ENCODE data around the gene PARS2. TPM values are rescaled to one million over a fixed set of nuclear protein-coding genes. Genes with fewer than 3 reads are reported as not detected.

The PARS2 gene
- total and polyA plus RNA-seq, 10 donors, result 0.96 to 3.8 (median 3.1) TPM

DNA sequence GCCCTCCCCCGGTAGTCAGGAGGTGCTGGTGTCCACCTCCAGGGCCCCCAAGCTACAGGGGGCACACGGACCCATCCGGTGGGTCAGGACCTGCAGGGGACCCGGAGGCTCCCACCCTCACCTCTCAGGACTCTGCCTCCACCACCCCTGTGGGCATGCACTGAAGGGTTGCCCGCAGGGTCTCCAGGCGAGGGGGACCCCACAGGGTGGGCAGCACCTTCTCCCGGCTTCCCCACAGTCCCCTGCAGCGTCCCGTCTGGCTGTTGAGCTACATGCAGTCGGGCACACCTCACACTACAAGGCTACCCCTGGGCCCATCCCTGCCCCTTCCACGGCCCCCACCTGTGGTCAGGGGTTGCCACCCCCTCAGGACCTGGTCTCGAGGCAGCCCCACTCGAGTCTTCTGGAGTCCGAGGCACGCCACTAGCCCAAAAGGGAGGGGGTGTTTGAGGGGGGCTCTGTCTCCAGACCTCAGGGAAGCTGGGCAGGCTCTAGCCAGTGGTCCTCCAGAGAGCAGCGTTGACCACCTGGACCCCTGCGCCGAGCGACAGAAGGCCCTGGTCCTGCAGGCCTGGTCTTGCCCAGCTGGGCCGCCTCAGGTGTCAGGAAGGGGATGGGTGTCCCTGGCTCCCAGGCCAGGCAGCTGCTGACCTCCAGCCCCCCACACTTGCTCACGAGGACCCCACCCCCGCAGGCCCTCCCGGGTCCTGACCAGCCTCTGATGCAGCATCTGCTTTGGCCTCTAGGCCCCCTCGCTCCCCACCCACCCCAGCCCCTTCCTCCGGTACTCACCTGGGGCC is 9.6 kb downstream of the PARS2 start:
- 88 to 94% (median 93%) methylated on average over 18 to 25 of the region's 25 CpGs for WGBS, 5 donors
- no peaks in the 10 kb centered on the region for H3K27me3 ChIP-seq (replicated peaks in 1 of 7)
- H3K36me3 ChIP-seq, result peaks cover 0 to 47% (median 19%) of the 10 kb centered on the region in 6 donors
- DNase-seq, result peak; percentile 69
- H3K27ac ChIP-seq, result no peak overlapping the region
- H3K9me3 ChIP-seq, result no peaks in the 10 kb centered on the region
- H3K4me1 ChIP-seq, result no peaks in the 10 kb centered on the region
- intact Hi-C loops (cut with DNase I; ENCODE audit: low total_unique reads), result no loop called here
- TF ChIP-seq POLR2A (IDR thresholded peaks at IDR 0.05) (no peak), POLR2AphosphoS5 (IDR thresholded peaks at IDR 0.05) (no peak)
- TF ChIP-seq, protein P1, sequence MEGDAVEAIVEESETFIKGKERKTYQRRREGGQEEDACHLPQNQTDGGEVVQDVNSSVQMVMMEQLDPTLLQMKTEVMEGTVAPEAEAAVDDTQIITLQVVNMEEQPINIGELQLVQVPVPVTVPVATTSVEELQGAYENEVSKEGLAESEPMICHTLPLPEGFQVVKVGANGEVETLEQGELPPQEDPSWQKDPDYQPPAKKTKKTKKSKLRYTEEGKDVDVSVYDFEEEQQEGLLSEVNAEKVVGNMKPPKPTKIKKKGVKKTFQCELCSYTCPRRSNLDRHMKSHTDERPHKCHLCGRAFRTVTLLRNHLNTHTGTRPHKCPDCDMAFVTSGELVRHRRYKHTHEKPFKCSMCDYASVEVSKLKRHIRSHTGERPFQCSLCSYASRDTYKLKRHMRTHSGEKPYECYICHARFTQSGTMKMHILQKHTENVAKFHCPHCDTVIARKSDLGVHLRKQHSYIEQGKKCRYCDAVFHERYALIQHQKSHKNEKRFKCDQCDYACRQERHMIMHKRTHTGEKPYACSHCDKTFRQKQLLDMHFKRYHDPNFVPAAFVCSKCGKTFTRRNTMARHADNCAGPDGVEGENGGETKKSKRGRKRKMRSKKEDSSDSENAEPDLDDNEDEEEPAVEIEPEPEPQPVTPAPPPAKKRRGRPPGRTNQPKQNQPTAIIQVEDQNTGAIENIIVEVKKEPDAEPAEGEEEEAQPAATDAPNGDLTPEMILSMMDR (IDR thresholded peaks at IDR 0.05 in 8 of 11, conservative IDR thresholded peaks at IDR 0.05 in 3 of 11), result no peak
- no peak overlapping the region for H3K4me3 ChIP-seq

DNA sequence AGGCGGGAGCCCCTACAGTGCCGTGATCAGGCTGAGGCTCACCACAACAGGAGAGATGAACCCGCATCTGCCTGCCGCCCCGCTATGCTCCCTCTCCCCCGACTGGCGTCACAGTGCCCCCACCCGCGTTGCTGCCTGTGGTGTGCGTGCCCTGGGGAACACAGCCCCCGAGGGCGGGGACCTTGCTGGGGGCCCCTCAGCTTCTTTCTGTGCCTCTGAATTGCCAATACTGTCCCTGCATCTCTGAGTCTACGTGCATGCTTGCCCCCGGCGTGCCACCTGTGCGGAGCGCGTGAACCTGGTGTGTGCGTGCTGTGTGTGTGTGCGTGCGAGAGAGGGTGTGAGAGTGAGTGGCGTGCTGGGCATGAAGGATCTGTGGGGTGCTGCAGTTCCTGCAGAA is 10.3 kb downstream of the PARS2 start:
- intact Hi-C loops (cut with DNase I; ENCODE audit: low total_unique reads), result no loop called here
- DNase-seq, result peak; percentile 60

GRCh38 chr1:54751426-54751825 is 12.9 kb downstream of the PARS2 start:
- H3K27ac ChIP-seq, result no peak overlapping the region
- no peaks in the 10 kb centered on the region for H3K4me1 ChIP-seq
- H3K36me3 ChIP-seq, result peaks cover 0 to 18% (median 0%) of the 10 kb centered on the region in 6 donors
- intact Hi-C loops (cut with DNase I; ENCODE audit: low total_unique reads), result no loop called here
- no peak overlapping the region for H3K4me3 ChIP-seq
- H3K27me3 ChIP-seq (replicated peaks in 1 of 7), result no peaks in the 10 kb centered on the region
- no peaks in the 10 kb centered on the region for H3K9me3 ChIP-seq
- no peak for DNase-seq
- TF ChIP-seq POLR2AphosphoS5 (IDR thresholded peaks at IDR 0.05), result no peak
- TF ChIP-seq, protein P1 (IDR thresholded peaks at IDR 0.05 in 8 of 11, conservative IDR thresholded peaks at IDR 0.05 in 3 of 11), result no peak
- TF ChIP-seq POLR2A (IDR thresholded peaks at IDR 0.05), result no peak
- WGBS, 5 donors, result 71 to 85% (median 77%) methylated on average over 4 of the region's 4 CpGs

More for the DNA sequence above, 10.3 kb downstream of the PARS2 start:
- no peak overlapping the region for H3K4me3 ChIP-seq
- TF ChIP-seq POLR2A (IDR thresholded peaks at IDR 0.05) (no peak), POLR2AphosphoS5 (IDR thresholded peaks at IDR 0.05) (no peak)
- TF ChIP-seq, protein P1 (IDR thresholded peaks at IDR 0.05 in 8 of 11, conservative IDR thresholded peaks at IDR 0.05 in 3 of 11), result no peak
- H3K36me3 ChIP-seq, result peaks cover 0 to 45% (median 19%) of the 10 kb centered on the region in 6 donors
- no peak overlapping the region for H3K27ac ChIP-seq
- no peaks in the 10 kb centered on the region for H3K27me3 ChIP-seq (replicated peaks in 1 of 7)
- H3K9me3 ChIP-seq, result no peaks in the 10 kb centered on the region
- H3K4me1 ChIP-seq, result no peaks in the 10 kb centered on the region
- 92 to 95% (median 94%) methylated on average over 10 to 22 of the region's 22 CpGs for WGBS, 5 donors

- no peaks in the 10 kb centered on the region for H3K9me3 ChIP-seq
- intact Hi-C loops (cut with DNase I; ENCODE audit: low total_unique reads), result no loop called here
- WGBS, 5 donors, result 68 to 86% (median 85%) methylated on average over 6 of the region's 6 CpGs
- H3K4me1 ChIP-seq, result no peaks in the 10 kb centered on the region
- peaks cover 0 to 12% (median 0%) of the 10 kb centered on the region in 6 donors for H3K36me3 ChIP-seq
- no peak overlapping the region for H3K27ac ChIP-seq
- H3K4me3 ChIP-seq, result no peak overlapping the region
- H3K27me3 ChIP-seq (replicated peaks in 1 of 7), result no peaks in the 10 kb centered on the region
- DNase-seq, result peak; percentile 28
- no peak for TF ChIP-seq POLR2A (IDR thresholded peaks at IDR 0.05)
- TF ChIP-seq POLR2AphosphoS5 (IDR thresholded peaks at IDR 0.05), result no peak
- TF ChIP-seq, protein P1 (IDR thresholded peaks at IDR 0.05 in 8 of 11, conservative IDR thresholded peaks at IDR 0.05 in 3 of 11), result no peak
These were observed 13.7 kb downstream of the PARS2 start for GRCh38 chr1:54750596-54750995.
